B cell (primary cell): ENCODE measurements around the gene FOXA3. TPM values are rescaled to one million over a fixed set of nuclear protein-coding genes. Genes with fewer than 3 reads are reported as not detected.

Experiments
- ATAC-seq: fragments of 200-7000 bp; cut with Tn5 transposase; one replicate; pipeline ENCODE4 v1.10.0; 2021; ENCODE audit warnings: low read depth, mild to moderate bottlenecking, moderate number of reproducible peaks, moderate library complexity
- CTCF ChIA-PET: fragments of 350-600 bp; sonication (Branson Sonifier 250); formaldehyde crosslinking; loops from one replicate; lab custom pipeline; 2021; ENCODE audit warnings: antibody characterized with exemption, inconsistent platforms; lab: Charles Lee
- POLR2A ChIA-PET: fragments of 350-600 bp; sonication (Branson Sonifier 250); formaldehyde crosslinking; loops from one replicate; lab custom pipeline; 2021; ENCODE audit warnings: antibody characterized with exemption; lab: Charles Lee
- DNase-seq: peaks from one replicate; pipeline ENCODE4 v3.0.0; 2013
- H2AFZ ChIP-seq: 2 replicates; pipeline ENCODE4 v1.6.1; 2012; ENCODE audit warnings: mild to moderate bottlenecking, low read depth, low read length; ENCODE audit not compliant: insufficient read depth, poor library complexity, severe bottlenecking
- H3K27ac ChIP-seq, 2 donors: 1 replicate in 1 of 2; 2 replicates in 1 of 2; pipeline ENCODE4 v1.5.1; 2012 to 2013; ENCODE audit warnings: low read length in 2 of 2, mild to moderate bottlenecking in 2 of 2, moderate library complexity in 1 of 2
- H3K27me3 ChIP-seq, 4 experiments: fragments of 200-600 bp in 1 of 4; sonication (generic) in 1 of 4; replicated peaks in 1 of 4; 1 replicate in 2 of 4; 2 replicates in 2 of 4; pipeline versions ENCODE4 v1.6.1 to v1.7.0; 2013 to 2016; ENCODE audit warnings: low read length in 3 of 4, mild to moderate bottlenecking in 2 of 4, mixed read lengths in 1 of 4, moderate library complexity in 1 of 4; ENCODE audit not compliant: insufficient read depth in 4 of 4, control insufficient read depth in 3 of 4; ENCODE audit errors: control extremely low read depth in 1 of 4
- H3K36me3 ChIP-seq, 2 experiments: replicated peaks in 1 of 2; 1 replicate in 1 of 2; 2 replicates in 1 of 2; pipeline versions ENCODE4 v1.6.1 to v1.7.1; 2013; ENCODE audit warnings: low read length in 1 of 2; ENCODE audit not compliant: insufficient read depth in 2 of 2, control insufficient read depth in 1 of 2; ENCODE audit errors: control extremely low read depth in 1 of 2, extremely low read depth in 1 of 2
- H3K4me1 ChIP-seq, 2 donors: fragments of 200-600 bp in 1 of 2; sonication (generic) in 1 of 2; 1 replicate in 1 of 2; 2 replicates in 1 of 2; pipeline versions ENCODE4 v1.5.1 to v1.6.1; 2013 to 2017; ENCODE audit warnings: low read length in 2 of 2; ENCODE audit not compliant: control insufficient read depth in 2 of 2, insufficient read depth in 2 of 2
- H3K4me2 ChIP-seq: replicated peaks from 2 replicates; pipeline ENCODE3; 2012; ENCODE audit warnings: mild to moderate bottlenecking, low read depth, low read length; ENCODE audit not compliant: poor library complexity, severe bottlenecking
- H3K4me3 ChIP-seq, 5 experiments: fragments of 200-600 bp in 1 of 5; sonication (generic) in 1 of 5; 1 replicate in 3 of 5; 2 replicates in 2 of 5; pipeline versions ENCODE4 v1.5.1 to v1.7.0; 2011 to 2016; ENCODE audit warnings: low read length in 4 of 5, mild to moderate bottlenecking in 4 of 5, low read depth in 2 of 5, control low read depth in 1 of 5, moderate library complexity in 1 of 5; ENCODE audit not compliant: insufficient read depth in 1 of 5; ENCODE audit errors: control extremely low read depth in 1 of 5, extremely low read depth in 1 of 5
- H3K79me2 ChIP-seq: fragments of 200-600 bp; sonication (generic); one replicate; pipeline ENCODE4 v1.6.0; 2016; ENCODE audit warnings: low read length; ENCODE audit not compliant: control insufficient read depth, insufficient read depth
- H3K9ac ChIP-seq: fragments of 200-600 bp; sonication (generic); 2 replicates; pipeline ENCODE4 v1.6.1; 2017; ENCODE audit warnings: mild to moderate bottlenecking, low read length, moderate library complexity
- H3K9me3 ChIP-seq, 3 donors: one replicate each; pipeline versions ENCODE4 v1.6.1 to v1.7.1; 2013; ENCODE audit warnings: low read length in 2 of 3; ENCODE audit not compliant: control insufficient read depth in 2 of 3, insufficient read depth in 1 of 3; ENCODE audit errors: control extremely low read depth in 1 of 3
- H4K20me1 ChIP-seq: 2 replicates; pipeline ENCODE4 v1.6.0; 2012; ENCODE audit warnings: mild to moderate bottlenecking, low read length; ENCODE audit not compliant: insufficient read depth, control insufficient read depth, poor library complexity, severe bottlenecking
- H3K27ac Mint-ChIP-seq: one replicate; pipeline ENCODE4 v1.8.0; 2021; ENCODE audit warnings: mixed read lengths
- H3K27me3 Mint-ChIP-seq: one replicate; pipeline ENCODE4 v1.8.0; 2021; ENCODE audit warnings: mixed read lengths
- H3K4me1 Mint-ChIP-seq: one replicate; pipeline ENCODE4 v1.8.0; 2021; ENCODE audit warnings: mixed read lengths
- H3K4me3 Mint-ChIP-seq: one replicate; pipeline ENCODE4 v1.8.0; 2021; ENCODE audit warnings: mixed read lengths
- H3K9me3 Mint-ChIP-seq: one replicate; pipeline ENCODE4 v1.8.0; 2022; ENCODE audit warnings: mixed read lengths; ENCODE audit not compliant: insufficient read depth
- CTCF ChIP-seq: fragments of 200-600 bp; IDR thresholded peaks from one replicate; pipeline ENCODE4 v1.8.0; 2022; ENCODE audit warnings: antibody characterized with exemption, mild to moderate bottlenecking
- EZH2 ChIP-seq: IDR thresholded peaks from 2 replicates; pipeline ENCODE4 v1.6.1; 2012; ENCODE audit warnings: borderline replicate concordance, low read depth, mild to moderate bottlenecking, moderate library complexity, low read length; ENCODE audit not compliant: insufficient read depth, poor library complexity, severe bottlenecking
- WGBS: methylation state at CpG from one replicate; pipeline ENCODE4 v1.1.5; 2013; ENCODE audit warnings: missing lambda C conversion rate; ENCODE audit not compliant: insufficient coverage; 5-methylcytosine and 5-hydroxymethylcytosine counted together
- intact Hi-C: fragments of 100-400 bp; cut with micrococcal nuclease; formaldehyde crosslinking; loops from one replicate; pipeline ENCODE4 v1.10.0; 2022
- polyA plus RNA-seq: library from polyadenylated mRNA; depleted of rRNA; stranded (reverse); fragments of >200 nt; gene quantifications from 2 replicates; pipeline ENCODE4 v1.2.3, GENCODE V29; 2012
- total RNA-seq, 2 donors: library from RNA; stranded (reverse); fragments of 120-200 nt in 1 of 2; gene quantifications; 1 replicate in 1 of 2; 2 replicates in 1 of 2; pipeline versions ENCODE4 v1.2.3 to v1.2.4, GENCODE V29; 2013 to 2022

Gene FOXA3
- total and polyA plus RNA-seq, 2 donors (not counting 1 experiment from before 2014, with no cell fraction given): not detected

GRCh38 chr19:45922281-45922680 lies 58.2 kb downstream of the FOXA3 start:
- Histone ChIP-seq H3K9ac (no peak overlapping the region), H3K4me2 (no peak overlapping the region), H3K4me3 (no peak overlapping the region), H3K27ac (no peak overlapping the region), H3K4me1 (no peaks in the 10 kb centered on the region), H4K20me1 (no peaks in the 10 kb centered on the region), H3K27me3 (no peaks in the 10 kb centered on the region), H2AFZ (no peak overlapping the region), H3K36me3 (no peaks in the 10 kb centered on the region), H3K79me2 (no peaks in the 10 kb centered on the region), H3K9me3 (no peaks in the 10 kb centered on the region)
- no peaks in the 10 kb centered on the region for H3K4me1 Mint-ChIP-seq
- ChIA-PET POLR2A (no interaction called here), CTCF (no interaction called here)
- H3K27me3 Mint-ChIP-seq: peaks cover 5% of the 10 kb centered on the region
- no peak for TF ChIP-seq CTCF
- no peak for TF ChIP-seq EZH2
- intact Hi-C loops: no loop called here
- H3K9me3 Mint-ChIP-seq: no peaks in the 10 kb centered on the region
- 81% methylated on average over 6 of the region's 9 CpGs for WGBS
- H3K27ac Mint-ChIP-seq: no peak overlapping the region
- DNase-seq: no peak
- no peak overlapping the region for H3K4me3 Mint-ChIP-seq
- ATAC-seq: no peak

Other genes with a start within 250 kb of the FOXA3 start
- gene EML2, start 224.9 kb upstream of the FOXA3 start, total RNA-seq: 88.5 and 102 TPM in 2 replicates
- 75.0 and 83.0 TPM in 2 replicates for gene EML2, start 224.9 kb upstream of the FOXA3 start, polyA plus RNA-seq
- 2.3 and 2.9 TPM in 2 replicates for gene GIPR, start 196.1 kb upstream of the FOXA3 start, total RNA-seq
- gene GIPR, start 196.1 kb upstream of the FOXA3 start, polyA plus RNA-seq: 0.43 and 2.3 TPM in 2 replicates
- gene SNRPD2, start 172.4 kb upstream of the FOXA3 start, total RNA-seq: 353 and 368 TPM in 2 replicates
- gene SNRPD2, start 172.4 kb upstream of the FOXA3 start, polyA plus RNA-seq: 241 and 281 TPM in 2 replicates
- 50.9 and 61.3 TPM in 2 replicates for gene QPCTL, start 171.7 kb upstream of the FOXA3 start, total RNA-seq
- gene QPCTL, start 171.7 kb upstream of the FOXA3 start, polyA plus RNA-seq: 8.8 and 9.4 TPM in 2 replicates
- 43.7 and 44.5 TPM in 2 replicates for gene FBXO46, start 133.4 kb upstream of the FOXA3 start, total RNA-seq
- 19.1 and 19.9 TPM in 2 replicates for gene FBXO46, start 133.4 kb upstream of the FOXA3 start, polyA plus RNA-seq
- gene MEIOSIN, start 130.9 kb upstream of the FOXA3 start, total RNA-seq: not detected in 2 replicates
- gene MEIOSIN, start 130.9 kb upstream of the FOXA3 start, polyA plus RNA-seq: not detected in 2 replicates
- gene SIX5, start 95.1 kb upstream of the FOXA3 start, total RNA-seq: 2.1 and 2.4 TPM in 2 replicates
- 1.4 and 1.5 TPM in 2 replicates for gene SIX5, start 95.1 kb upstream of the FOXA3 start, polyA plus RNA-seq
- 58.3 and 63.0 TPM in 2 replicates for gene DMPK, start 81.8 kb upstream of the FOXA3 start, total RNA-seq
- gene DMPK, start 81.8 kb upstream of the FOXA3 start, polyA plus RNA-seq: 28.7 and 41.1 TPM in 2 replicates
- gene DMWD, start 71.5 kb upstream of the FOXA3 start, total RNA-seq: 86.4 and 91.2 TPM in 2 replicates
- 22.5 and 25.1 TPM in 2 replicates for gene DMWD, start 71.5 kb upstream of the FOXA3 start, polyA plus RNA-seq
- 0.62 and 0.73 TPM in 2 replicates for gene RSPH6A, start 49.0 kb upstream of the FOXA3 start, total RNA-seq
- gene RSPH6A, start 49.0 kb upstream of the FOXA3 start, polyA plus RNA-seq: 0.03 TPM in 1 of 2 replicates, not detected in the other
- gene SYMPK, start 1.2 kb upstream of the FOXA3 start, total RNA-seq: 131 and 138 TPM in 2 replicates
- 107 and 119 TPM in 2 replicates for gene SYMPK, start 1.2 kb upstream of the FOXA3 start, polyA plus RNA-seq
- 32.9 and 33.9 TPM in 2 replicates for gene IRF2BP1, start 21.8 kb downstream of the FOXA3 start, total RNA-seq
- gene IRF2BP1, start 21.8 kb downstream of the FOXA3 start, polyA plus RNA-seq: 10.9 and 14.9 TPM in 2 replicates
- gene MYPOP, start 38.3 kb downstream of the FOXA3 start, total RNA-seq: 10.7 and 12.1 TPM in 2 replicates
- 5.1 and 5.7 TPM in 2 replicates for gene MYPOP, start 38.3 kb downstream of the FOXA3 start, polyA plus RNA-seq
- not detected in 2 replicates for gene NANOS2, start 50.5 kb downstream of the FOXA3 start, total RNA-seq
- not detected in 2 replicates for gene NANOS2, start 50.5 kb downstream of the FOXA3 start, polyA plus RNA-seq
- 0.19 TPM in 1 of 2 replicates, not detected in the other for gene NOVA2, start 109.5 kb downstream of the FOXA3 start, total RNA-seq
- not detected in 2 replicates for gene NOVA2, start 109.5 kb downstream of the FOXA3 start, polyA plus RNA-seq
- gene CCDC61, start 131.1 kb downstream of the FOXA3 start, total RNA-seq: 30.1 and 37.0 TPM in 2 replicates
- 16.1 and 20.6 TPM in 2 replicates for gene CCDC61, start 131.1 kb downstream of the FOXA3 start, polyA plus RNA-seq
- not detected in 2 replicates for gene PGLYRP1, start 158.7 kb downstream of the FOXA3 start, total RNA-seq
- gene PGLYRP1, start 158.7 kb downstream of the FOXA3 start, polyA plus RNA-seq: not detected in 2 replicates
- gene IGFL4, start 176.7 kb downstream of the FOXA3 start, total RNA-seq: not detected in 2 replicates
- gene IGFL4, start 176.7 kb downstream of the FOXA3 start, polyA plus RNA-seq: not detected in 2 replicates